Astrocyte of the spinal cord (primary cell): ENCODE data around the gene PRICKLE2.

ENCODE experiments used
- DNase-seq: peaks from one replicate; pipeline ENCODE4 v3.0.0; 2011; ENCODE audit warnings: low read depth, low spot score
- H3K4me3 ChIP-seq: 2 replicates; pipeline ENCODE4 v1.5.1; 2011; ENCODE audit warnings: low read depth, mild to moderate bottlenecking, low read length, moderate library complexity
- CTCF ChIP-seq: IDR thresholded peaks from 2 replicates; pipeline ENCODE4 v1.5.1; 2012; ENCODE audit warnings: low read depth, mild to moderate bottlenecking, low read length, inconsistent platforms
- in situ Hi-C: cut with HindIII; loops from 2 replicates; pipeline ENCODE4 v1.10.0; 2017; ENCODE audit warnings: low sequenced_read_pairs

PRICKLE2 gene

GRCh38 chr3:64130436-64130835 lies 94.8 kb downstream of the PRICKLE2 start:
- TF ChIP-seq CTCF, result no peak
- H3K4me3 ChIP-seq, result no peak overlapping the region
- DNase-seq, result no peak
- in situ Hi-C loops, result no loop called here

- DNase-seq, result no peak
- in situ Hi-C loops, result no loop called here
- no peak overlapping the region for H3K4me3 ChIP-seq
- TF ChIP-seq CTCF, result no peak
Measured at GRCh38 chr3:64129581-64129980, 95.7 kb downstream of the PRICKLE2 start.

- TF ChIP-seq CTCF, result no peak
- DNase-seq, result no peak
- H3K4me3 ChIP-seq, result no peak overlapping the region
- in situ Hi-C loops, result no loop called here
Measured at GRCh38 chr3:64129106-64129505, 96.2 kb downstream of the PRICKLE2 start.

- in situ Hi-C loops, result no loop called here
- DNase-seq, result no peak
- no peak for TF ChIP-seq CTCF
- H3K4me3 ChIP-seq, result no peak overlapping the region
Measured at GRCh38 chr3:64125561-64125960, 99.7 kb downstream of the PRICKLE2 start.

- no peak for TF ChIP-seq CTCF
- no peak for DNase-seq
- no peak overlapping the region for H3K4me3 ChIP-seq
- in situ Hi-C loops, result no loop called here
Measured at GRCh38 chr3:64123931-64124330, 101.3 kb downstream of the PRICKLE2 start.

GRCh38 chr3:64122476-64122875 lies 102.8 kb downstream of the PRICKLE2 start:
- DNase-seq, result no peak
- H3K4me3 ChIP-seq, result no peak overlapping the region
- in situ Hi-C loops, result no loop called here
- TF ChIP-seq CTCF, result no peak

GRCh38 chr3:64121750-64122311 lies 103.4 kb downstream of the PRICKLE2 start:
- no peak for DNase-seq
- no peak for TF ChIP-seq CTCF
- H3K4me3 ChIP-seq, result no peak overlapping the region
- in situ Hi-C loops, result no loop called here
